GM21447 (cell line): ENCODE data around the gene CUBN.

ENCODE experiments used
- ATAC-seq: cut with Tn5 transposase; IDR thresholded peaks from one replicate; pipeline ENCODE4 v1.9.1; 2021; ENCODE audit not compliant: unreplicated experiment

Gene CUBN

DNA sequence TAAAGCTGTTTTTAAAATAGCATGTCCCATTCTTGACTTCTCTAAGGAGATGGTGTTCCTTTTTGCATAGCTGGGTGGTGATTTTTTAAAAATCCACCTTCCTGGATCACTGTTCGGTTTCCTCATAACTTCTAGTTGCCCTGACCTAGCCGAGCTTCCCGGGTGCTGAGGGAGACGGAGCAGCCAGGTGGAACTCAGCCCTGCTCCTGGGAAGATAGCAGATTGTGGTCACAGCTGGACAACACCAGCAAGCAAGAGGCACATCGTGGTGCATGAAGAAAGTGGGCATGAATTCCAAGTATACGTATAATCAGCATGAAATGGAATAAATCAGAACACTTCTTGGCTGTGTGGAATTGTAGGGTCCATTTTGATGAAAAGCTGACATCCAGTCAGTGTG is 238.9 kb downstream of the CUBN start:
- no peak for ATAC-seq

DNA sequence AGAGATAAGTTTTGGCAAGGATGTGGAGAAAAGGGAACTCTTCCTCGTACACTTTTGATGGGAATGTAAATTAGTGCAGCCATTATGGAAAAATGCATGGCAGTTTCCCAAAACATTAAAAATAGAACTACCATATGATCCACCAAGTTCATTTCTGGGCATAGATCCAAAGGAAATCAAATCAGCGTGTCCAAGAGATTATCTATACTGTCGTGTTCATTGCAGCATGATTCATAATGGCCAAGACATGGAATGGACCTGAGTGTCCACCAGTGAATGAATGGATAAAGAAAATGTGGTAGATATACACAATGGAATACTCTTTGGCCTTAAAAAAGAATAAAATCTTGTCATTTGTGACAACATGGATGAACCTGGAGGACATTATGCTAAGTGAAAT is 242.0 kb downstream of the CUBN start:
- no peak for ATAC-seq

DNA sequence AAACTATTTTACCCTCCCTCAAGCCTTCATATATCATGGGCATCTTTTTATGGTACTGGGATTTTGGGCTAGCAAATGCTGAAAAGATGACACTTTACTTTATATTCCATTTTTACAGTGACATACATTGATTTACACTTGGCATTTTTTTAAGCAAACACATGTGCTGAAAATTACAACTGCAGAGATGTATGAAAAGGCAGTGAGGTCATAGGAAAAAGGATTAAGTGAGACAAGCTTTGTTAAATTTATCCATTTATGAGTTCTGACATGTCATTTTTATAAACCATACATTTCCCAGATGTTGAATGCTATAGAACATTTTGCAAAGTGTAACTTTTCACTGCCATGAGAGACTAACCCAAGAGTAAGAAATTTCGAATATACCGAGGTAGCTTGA is 243.6 kb downstream of the CUBN start:
- ATAC-seq: no peak

DNA sequence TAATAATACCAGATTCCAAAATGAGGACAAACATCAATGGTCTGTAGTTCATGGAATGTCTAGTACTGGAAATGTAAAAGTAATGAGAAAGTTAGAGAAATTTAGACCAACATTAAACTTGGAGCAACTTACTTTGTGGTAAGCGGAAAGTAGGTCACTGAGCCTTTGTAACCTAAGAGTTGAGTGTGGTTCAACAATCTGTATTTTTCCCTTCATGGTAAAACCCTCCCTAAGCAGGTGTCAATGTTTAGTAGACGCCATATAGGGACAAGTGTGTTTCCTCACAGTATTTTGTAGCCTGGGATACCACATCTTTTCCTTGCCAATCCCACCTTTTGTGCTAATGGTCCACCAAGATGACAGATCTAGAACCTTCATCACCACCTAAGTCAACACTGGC is 245.1 kb downstream of the CUBN start:
- no peak for ATAC-seq

DNA sequence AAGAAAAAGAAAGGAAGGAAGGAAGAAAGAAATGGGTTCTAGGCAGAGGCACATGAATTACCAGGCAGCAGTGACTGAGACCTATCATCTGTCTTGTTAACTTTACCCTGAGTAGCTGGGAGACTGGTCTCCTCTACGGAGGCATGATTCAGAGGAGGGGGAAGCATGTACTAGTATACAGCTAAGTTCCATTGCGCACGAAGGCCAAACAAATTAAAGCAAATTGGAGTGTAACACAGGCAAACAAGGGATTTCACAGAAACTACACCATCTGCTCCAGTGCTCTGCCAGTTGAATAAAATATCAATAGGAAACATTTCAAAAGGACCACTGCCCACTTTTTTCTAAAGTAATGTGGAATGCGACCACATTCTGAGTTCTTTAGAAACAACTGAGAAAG is 246.5 kb downstream of the CUBN start:
- ATAC-seq: no peak

DNA sequence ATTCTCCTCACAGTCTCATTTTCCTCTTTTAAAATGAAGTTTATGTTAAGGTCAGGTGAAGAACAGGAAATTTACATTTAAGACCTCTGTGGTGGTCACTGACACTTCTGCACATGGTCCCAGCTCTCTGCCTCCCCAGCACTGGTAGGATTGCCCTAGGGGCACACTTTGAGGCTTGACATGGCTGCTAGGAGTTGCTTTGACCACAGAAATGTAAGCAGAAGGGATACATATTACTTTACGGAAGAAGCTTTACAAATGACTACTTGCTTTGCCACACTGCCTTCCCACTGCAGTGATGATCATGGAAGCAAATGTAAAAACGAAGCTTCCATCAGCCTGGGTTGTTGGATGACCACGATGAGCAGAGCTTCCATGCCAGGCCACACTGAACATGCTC is 259.3 kb downstream of the CUBN start:
- ATAC-seq: no peak

DNA sequence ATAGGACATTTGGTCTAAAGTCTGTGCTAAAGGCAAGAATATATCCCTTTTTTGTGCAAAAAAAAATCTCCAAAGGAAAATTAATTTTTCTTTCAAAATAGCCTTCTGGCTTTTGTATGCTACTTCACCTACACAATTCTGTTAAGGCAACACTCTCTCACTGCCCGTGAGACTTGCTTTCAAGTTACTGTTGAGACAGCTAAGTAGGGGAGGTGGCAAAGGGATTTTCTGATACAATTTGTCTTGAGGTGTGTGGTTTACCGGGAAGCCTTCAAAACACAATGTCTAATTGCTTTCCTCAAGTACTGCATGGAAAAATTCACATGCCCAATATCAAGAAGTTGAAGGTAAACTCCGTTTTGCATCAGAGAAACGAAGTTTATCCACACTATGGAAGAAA is 261.6 kb downstream of the CUBN start:
- ATAC-seq: no peak

DNA sequence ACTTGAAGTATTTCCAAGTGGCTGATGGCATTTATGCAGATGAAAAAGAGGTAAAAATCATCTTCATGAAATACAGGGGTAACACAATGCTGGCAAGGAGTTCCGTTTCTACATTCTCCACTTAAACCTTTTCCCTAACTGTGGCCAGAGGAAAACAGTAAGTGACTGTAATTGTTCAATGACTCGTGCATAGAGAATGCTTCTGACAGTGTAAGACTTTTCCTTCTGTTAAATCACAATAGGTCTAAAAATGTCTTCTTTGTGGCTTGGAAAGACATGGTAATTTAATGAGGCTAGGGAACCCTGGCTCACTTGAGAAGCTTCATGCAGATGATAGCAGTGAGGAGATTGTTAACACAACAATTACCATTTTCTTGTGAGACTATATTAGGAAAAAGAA is 262.1 kb downstream of the CUBN start:
- no peak for ATAC-seq

DNA sequence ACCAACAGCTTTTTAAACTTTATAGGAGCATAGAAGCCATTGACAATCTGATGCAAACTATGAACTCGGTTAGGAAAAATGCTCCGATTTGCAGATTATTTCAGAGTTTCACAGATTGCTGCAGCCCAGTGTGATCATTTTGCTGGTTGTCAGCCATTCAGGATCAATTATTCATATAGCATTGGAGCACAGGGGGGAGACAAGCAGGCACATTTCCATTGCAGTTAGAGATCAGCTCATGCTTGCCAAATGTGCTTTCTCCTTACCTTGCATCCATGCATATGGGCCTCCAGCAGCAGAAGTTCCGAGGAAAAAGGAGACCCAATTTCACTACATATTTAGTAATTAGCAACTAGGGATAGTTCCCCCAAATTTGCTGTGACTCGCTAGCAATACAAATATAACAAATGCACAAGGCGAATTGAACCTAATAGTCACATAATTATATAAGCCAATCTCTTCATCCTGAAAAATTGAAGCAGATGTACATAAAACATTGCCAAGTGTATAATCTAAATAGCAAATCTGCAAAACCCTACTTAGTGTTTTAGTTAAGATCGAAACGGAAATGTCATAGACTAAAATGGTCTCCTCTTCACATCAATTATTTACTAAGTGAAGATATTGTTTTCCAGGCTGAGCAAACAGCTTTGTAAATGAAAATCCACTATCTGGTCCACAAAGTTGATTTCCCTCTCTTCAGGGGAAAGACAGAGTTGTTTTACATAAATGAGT is 262.9 kb downstream of the CUBN start:
- ATAC-seq: no peak

DNA sequence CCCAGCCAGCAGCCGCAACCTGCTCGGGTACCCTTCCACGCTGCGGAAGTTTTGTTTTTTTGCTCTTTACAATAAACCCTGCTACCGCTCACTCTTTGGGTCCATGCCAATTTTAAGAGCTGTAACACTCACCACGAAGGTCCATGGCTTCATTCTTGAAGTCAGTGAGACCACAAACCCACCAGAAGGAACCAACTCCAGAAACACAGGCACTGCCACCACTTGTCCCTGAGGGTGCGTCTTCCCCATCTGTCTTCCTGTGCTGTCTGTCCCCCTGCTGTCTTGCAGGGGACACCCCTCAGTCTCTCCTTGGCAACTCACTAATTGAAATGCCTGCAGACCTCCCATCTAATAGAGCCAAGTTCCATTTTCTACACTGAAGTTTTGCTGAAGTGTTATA is 263.8 kb downstream of the CUBN start:
- no peak for ATAC-seq

DNA sequence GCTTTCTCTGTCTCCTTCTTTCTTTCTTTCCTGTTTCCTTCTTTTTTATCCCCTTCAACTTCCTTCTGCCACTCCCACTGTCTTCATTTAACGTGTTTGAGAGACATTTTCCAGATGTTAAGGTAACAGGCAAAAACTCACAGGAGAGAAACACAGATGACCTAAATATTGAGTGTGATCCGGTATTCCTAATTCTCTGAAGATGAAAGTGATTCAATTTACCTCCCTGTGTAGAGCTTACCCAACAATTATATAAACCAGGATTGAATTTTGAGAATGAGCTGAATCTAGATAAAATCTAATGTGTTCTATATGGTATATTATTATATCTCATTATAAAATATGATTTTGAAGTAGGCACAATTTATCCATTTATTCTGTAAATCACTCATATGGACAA is 265.8 kb downstream of the CUBN start:
- no peak for ATAC-seq

DNA sequence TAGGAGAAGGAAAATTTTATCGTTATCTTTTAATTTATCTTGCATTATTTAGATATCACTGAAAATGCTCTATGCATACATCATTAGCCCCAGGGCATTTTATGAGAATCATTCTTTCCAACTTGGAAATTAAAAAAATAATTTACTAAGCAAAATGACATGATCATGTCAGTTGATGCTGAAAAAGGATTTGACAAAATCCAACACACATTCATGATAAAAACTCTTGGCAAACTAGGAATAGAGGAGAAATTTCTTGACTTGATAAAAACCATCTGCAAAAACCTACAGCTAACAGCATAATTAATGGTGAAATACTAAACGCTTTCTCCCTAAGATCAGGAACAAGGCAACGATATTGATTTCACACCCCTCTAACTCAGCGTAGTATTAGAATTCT is 272.2 kb downstream of the CUBN start:
- no peak for ATAC-seq

DNA sequence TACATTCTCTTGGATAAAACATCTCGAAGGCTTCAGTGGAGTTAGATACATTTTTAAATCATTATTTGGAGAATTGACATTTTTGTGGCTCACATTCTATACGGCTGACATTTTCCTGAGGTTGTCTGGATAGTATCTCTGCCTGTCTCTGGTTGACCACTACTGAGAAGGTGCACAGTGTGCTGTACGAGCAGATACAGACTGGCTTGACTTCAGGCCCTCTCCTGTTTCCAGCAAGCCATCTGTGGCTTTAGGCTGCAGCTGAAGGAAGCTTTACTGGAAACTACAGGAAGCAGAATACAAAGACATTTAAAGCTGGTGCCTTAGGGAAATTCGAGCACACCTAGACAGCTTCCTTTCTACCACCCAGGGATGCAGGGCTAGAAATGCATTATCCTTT is 273.0 kb downstream of the CUBN start:
- no peak for ATAC-seq

DNA sequence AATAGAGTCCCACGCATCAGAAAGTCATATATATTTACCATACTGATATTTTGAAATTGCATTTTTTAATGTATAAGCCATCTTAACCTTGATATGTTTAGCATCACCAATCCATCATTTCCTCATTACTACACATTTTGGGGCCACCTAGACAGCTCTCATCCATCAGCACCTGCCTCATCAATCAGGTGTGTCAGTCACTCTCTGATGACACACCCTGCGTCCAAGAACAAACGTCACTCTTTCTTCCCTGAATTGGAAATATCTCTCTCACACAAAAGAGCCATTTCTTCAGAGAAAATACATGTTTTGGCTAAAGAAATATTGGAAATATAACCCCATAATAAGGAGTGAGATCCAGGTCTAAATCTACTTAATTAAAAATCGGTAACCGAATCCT is 273.5 kb downstream of the CUBN start:
- ATAC-seq: no peak

DNA sequence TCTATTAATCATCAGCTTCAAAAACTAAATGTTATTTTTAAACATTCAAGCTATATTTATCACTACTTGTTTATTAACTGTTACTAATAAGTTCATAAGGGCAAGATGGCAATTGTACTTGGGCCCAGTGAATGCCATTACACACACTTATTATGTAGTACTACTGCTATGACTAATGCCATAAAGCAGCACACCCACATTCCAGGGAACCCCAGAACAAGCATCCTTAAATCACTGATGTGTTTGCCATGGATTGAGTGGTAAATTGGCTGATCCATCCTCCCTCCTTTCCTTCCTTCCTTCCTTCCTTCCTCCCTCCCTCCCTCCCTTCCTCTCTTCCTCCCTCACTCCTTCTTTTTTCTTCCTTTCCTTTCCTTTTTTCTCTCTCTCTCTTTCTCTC is 275.0 kb downstream of the CUBN start:
- ATAC-seq: no peak

DNA sequence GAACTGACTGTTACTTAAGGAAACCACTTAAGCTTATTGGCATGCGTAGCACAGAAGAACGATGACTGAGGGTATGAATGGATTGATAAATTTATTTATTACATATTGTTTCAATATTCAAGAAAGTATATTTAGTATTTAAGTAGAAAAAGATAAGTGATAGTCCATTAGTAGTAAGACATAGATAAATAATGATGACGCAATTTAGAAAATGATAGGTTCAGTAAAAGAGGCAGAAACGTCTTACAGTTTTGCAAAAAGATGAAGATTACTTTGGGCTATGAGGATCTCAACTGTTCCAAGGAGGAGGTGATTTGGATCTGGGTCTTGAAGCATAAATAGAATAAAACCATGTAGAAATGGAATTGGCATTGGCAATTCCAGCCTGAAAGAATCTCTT is 275.8 kb downstream of the CUBN start:
- no peak for ATAC-seq

DNA sequence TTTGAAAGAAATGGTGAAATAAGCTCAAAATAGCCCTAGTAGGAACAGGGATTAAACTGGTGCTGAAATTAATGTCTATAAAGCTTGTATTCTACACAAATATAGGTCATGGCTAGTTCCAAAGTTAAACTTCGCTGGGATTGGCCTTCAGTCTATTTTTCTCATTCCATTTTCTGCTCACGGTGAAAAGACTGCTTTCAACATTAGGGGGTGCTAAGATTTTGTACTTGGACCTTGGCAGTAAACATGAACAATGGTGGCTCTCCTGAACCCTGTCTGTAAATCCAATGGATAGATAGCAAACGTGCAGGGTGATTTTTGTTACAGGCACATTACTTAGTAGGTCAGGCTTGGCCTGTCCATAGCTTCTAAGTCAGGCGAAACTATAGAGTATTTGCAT is 276.4 kb downstream of the CUBN start:
- ATAC-seq: no peak

DNA sequence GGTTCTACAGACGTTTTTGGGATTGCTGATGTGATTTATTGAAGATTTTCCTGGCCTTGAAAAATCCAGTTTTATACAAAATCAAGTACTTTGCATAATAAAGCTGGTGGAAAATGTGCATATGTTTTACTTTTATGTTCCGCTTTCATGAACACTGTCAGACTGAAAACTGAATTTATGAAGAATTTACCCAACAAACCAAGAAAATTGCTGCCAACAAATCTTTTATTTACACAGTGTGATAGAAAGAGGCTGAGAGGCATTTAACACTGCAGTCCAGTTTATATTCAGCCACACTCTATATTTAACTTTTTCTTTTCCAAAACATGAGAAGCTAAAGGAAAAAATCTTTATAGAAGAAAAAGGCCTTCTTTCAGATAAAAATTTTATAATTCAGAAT is 277.0 kb downstream of the CUBN start:
- ATAC-seq: no peak

DNA sequence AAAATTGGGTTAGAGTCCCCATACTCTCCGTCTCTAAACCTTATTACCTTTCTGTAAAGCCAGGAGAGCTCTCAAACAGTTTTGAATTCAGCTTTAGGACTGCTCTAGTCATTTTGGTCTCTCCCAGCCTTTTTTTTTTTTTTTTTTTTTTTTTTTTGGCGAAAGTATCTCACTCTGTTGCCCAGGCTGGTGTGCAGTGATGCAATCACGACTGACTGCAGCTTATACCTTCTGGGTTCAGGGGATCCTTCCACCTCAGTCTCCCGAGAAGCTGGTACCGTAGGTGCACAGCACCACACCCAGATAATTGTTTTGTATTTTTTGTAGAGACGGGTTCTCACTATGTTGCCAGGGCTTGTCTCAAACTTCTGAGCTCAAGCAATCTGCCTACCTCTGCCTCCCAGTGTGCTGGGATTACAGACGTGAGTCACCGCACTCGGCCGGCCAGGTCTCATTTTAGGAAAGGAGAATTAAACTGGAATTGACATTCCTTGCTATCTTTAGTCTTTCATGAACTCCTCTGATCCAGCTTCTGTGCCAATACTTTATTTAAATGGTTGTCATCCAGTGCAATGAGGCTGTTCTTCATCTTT is 281.0 kb downstream of the CUBN start:
- ATAC-seq: no peak

DNA sequence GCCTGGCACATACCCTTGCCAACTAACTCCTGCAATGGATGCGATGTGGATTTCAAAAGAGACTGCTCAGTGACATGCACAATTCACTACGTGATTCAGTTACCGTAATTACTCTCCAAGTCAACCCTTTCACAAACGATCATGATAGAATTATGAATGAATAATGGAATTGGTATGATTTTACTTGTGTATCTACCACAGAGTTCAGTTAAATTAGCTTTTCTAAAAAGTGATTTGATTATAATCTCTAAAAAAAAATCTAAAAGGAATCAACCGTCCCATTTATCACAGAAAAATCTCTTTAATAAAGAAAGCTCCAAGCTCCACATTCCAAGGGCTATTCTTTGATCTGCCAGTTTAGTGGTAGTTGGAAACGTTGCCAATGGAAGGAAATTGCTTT is 282.0 kb downstream of the CUBN start:
- no peak for ATAC-seq

DNA sequence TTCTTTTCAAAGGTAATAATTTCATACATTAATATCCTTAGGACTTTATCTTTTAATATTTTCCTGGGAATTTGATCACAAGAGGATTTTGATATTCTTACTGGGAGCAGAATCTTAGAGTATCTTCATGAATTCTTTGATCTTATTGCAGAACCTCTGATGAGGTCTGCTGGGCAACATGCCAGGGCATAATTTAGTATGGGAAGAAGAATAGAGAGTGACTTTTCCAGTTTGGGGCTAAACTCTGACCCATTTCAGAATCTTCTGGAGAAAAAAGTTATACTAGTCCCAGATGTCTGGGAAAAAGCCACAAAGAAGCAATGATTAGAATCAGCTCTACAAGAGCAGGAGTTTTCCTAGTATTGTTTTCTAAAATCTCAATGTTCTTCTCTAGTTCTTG is 284.4 kb downstream of the CUBN start:
- ATAC-seq: no peak

DNA sequence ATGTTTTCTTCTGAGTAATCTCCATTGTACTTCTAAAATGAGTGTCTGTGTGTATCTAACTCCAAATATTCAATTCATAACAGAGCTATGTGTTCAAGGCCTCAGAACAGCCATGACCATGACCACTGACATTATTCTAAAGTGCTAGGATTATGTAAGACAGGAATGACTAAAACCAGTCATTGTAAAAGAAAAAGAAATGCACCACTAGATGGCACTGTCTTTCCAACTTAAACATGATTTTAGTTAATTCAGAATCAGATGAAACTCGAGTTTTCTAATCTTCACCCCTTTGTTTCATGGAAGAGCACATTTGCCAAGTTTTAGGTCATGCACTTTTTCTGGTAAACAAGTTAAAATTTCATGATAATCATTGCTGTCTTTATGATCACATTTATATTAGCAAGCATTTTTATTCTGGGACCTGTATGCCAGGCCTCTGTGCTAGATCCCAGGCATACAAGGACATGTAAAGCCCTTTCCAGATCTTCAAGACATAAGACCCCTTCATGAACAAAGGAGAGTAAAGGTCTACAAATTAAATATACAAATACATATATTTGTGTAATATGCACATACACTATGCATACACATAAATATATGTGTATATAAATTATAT is 286.2 kb downstream of the CUBN start:
- no peak for ATAC-seq

DNA sequence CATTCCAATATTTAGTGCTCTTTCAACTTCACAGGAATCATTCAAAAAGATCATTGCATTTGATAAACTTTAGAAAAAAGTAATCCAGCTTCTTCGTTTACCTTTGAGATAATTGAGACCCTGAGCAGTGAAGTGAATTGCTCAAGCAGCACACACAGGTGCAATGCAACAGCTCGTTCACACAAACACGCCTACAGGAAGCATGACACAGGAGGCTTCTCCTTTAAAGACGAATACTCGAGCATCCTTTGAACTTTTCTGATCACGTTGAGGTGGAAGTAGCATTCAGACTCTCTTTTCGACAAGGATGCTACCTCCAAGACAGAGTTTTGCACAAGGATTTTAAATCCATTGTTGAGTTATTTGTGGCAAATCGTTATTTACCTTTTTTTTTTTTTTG is 294.4 kb downstream of the CUBN start:
- no peak for ATAC-seq
